ENCODE data around the gene TCERG1L.

DNA sequence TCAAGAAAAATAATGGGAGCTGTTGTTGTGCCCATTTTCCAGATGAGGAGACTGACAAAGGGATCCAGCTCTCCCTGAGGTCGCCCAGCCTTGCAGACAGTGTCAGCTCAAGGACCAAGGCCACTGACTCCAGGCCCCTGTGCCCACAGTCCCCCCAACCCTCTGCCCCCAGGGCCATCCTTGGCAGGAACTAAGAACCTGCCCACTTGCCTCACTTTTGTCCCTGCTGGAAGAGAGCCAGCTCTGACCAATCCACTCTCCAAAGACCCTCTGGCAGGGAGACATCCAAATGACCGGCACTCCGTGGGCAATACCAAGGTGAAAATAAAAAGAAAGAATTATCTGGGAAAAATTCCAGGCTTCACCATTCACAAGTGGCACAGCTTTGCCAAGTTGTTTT lies 101.3 kb downstream of the TCERG1L start:
- no peak for TF ChIP-seq CTCF (IDR thresholded peaks at IDR 0.05)
- TF ChIP-seq ZNF416 (CRISPR knock-in tag; IDR thresholded peaks at IDR 0.05): no peak
- no peak for TF ChIP-seq ZNF232 (CRISPR knock-in tag; IDR thresholded peaks at IDR 0.05)
- TF ChIP-seq, protein P1, sequence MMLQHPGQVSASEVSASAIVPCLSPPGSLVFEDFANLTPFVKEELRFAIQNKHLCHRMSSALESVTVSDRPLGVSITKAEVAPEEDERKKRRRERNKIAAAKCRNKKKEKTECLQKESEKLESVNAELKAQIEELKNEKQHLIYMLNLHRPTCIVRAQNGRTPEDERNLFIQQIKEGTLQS (CRISPR knock-in tag; conservative IDR thresholded peaks at IDR 0.05): no peak
- no peak for TF ChIP-seq ZBTB43 (CRISPR knock-in tag; IDR thresholded peaks at IDR 0.05)
- no peak for TF ChIP-seq SMAD3 (CRISPR knock-in tag; IDR thresholded peaks at IDR 0.05; ENCODE audit: borderline replicate concordance)

All from WTC11 (cell line).